GM12878 (cell line): ENCODE results near the gene STAT5A.

Source experiments
- ATF2 ChIP-seq: IDR thresholded peaks from 2 replicates; pipeline ENCODE4 v1.6.1; 2012; ENCODE audit warnings: low read length, inconsistent platforms
- ATF3 ChIP-seq: IDR thresholded peaks from 2 replicates; pipeline ENCODE4 v1.6.1; 2011; ENCODE audit warnings: low read depth, mild to moderate bottlenecking, low read length, moderate library complexity, borderline replicate concordance; ENCODE audit errors: extremely low read depth
- CTCF ChIP-seq, 3 experiments: IDR thresholded peaks in 2 of 3; conservative IDR thresholded peaks in 1 of 3; 2 replicates each; pipeline ENCODE4 v1.5.1; 2011; ENCODE audit warnings: low read depth in 3 of 3, low read length in 3 of 3, mild to moderate bottlenecking in 3 of 3, control low read depth in 2 of 3, moderate library complexity in 2 of 3, inconsistent platforms in 1 of 3, mixed read lengths in 1 of 3; ENCODE audit not compliant: control insufficient read depth in 2 of 3, insufficient read depth in 1 of 3; ENCODE audit errors: extremely low read depth in 1 of 3
- E2F4 ChIP-seq: IDR thresholded peaks from 2 replicates; pipeline ENCODE4 v1.6.1; 2012; ENCODE audit warnings: low read depth, low read length, improper control_type of control experiment
- JUNB ChIP-seq: IDR thresholded peaks from 2 replicates; pipeline ENCODE4 v1.6.1; 2016; ENCODE audit warnings: antibody characterized with exemption, mild to moderate bottlenecking
- MTA3 ChIP-seq: IDR thresholded peaks from 2 replicates; pipeline ENCODE4 v1.6.1; 2012; ENCODE audit warnings: low read length, inconsistent platforms, borderline replicate concordance
- POLR2A ChIP-seq: IDR thresholded peaks from 2 replicates; pipeline ENCODE4 v1.6.1; 2011; ENCODE audit warnings: low read depth, mild to moderate bottlenecking, low read length
- POLR2AphosphoS5 ChIP-seq: IDR thresholded peaks from 2 replicates; pipeline ENCODE4 v1.6.1; 2011; ENCODE audit warnings: mild to moderate bottlenecking, low read length, inconsistent platforms
- RAD21 ChIP-seq: IDR thresholded peaks from 2 replicates; pipeline ENCODE4 v1.6.1; 2011; ENCODE audit warnings: mild to moderate bottlenecking, low read depth, low read length, moderate library complexity; ENCODE audit not compliant: insufficient read depth
- RB1 ChIP-seq: fragments of 450-650 bp; formaldehyde crosslinking; IDR thresholded peaks from 2 replicates; pipeline ENCODE4 v1.6.1; 2017; ENCODE audit warnings: mild to moderate bottlenecking, borderline replicate concordance
- REST ChIP-seq: IDR thresholded peaks from 2 replicates; pipeline ENCODE4 v1.6.1; 2012; ENCODE audit warnings: mild to moderate bottlenecking, low read depth, low read length
- TAF1 ChIP-seq: IDR thresholded peaks from 2 replicates; pipeline ENCODE4 v1.6.1; 2011; ENCODE audit warnings: mild to moderate bottlenecking, low read depth, low read length, borderline replicate concordance
- ZBTB33 ChIP-seq: fragments of 450-650 bp; IDR thresholded peaks from 2 replicates; pipeline ENCODE4 v1.6.1; 2017; ENCODE audit warnings: mild to moderate bottlenecking
- ZNF274 ChIP-seq: IDR thresholded peaks from one replicate; pipeline ENCODE4 v1.8.0; 2011; ENCODE audit not compliant: insufficient read length, insufficient read depth

GRCh38 chr17:42358434-42358833, 70.1 kb downstream of the STAT5A start:
- TF ChIP-seq ATF2 (no peak), ATF3 (no peak), ZNF274 (no peak), MTA3 (no peak), JUNB (no peak), REST (no peak), CTCF (IDR thresholded peaks at IDR 0.05 in 2 of 3, conservative IDR thresholded peaks at IDR 0.05 in 1 of 3; ENCODE audit: control insufficient read depth in 2 of 3, extremely low read depth in 1 of 3, insufficient read depth in 1 of 3, low read depth in 3 of 3, low read length in 3 of 3) (no peak), ZBTB33 (no peak), E2F4 (no peak), POLR2AphosphoS5 (no peak), POLR2A (no peak), TAF1 (no peak), RAD21 (no peak), RB1 (no peak)
